ENCODE results near the gene TOLLIP. TPM values are rescaled to one million over a fixed set of nuclear protein-coding genes. Genes with fewer than 3 reads are reported as not detected.

The TOLLIP gene
- total RNA-seq, 5 donors from 2014 or later (not counting 1 experiment from before 2014, with no cell fraction given), result 44.4 to 54.1 (median 50.8) TPM

- Mint-ChIP-seq H3K9me3 (no peaks in the 10 kb centered on the region), H3K4me1 (no peaks in the 10 kb centered on the region), H3K4me3 (no peak overlapping the region), H3K27ac (no peak overlapping the region), H3K27me3 (peaks cover 0 to 3% of the 10 kb centered on the region in 2 donors), H3K36me3 (no peaks in the 10 kb centered on the region)
- no peak overlapping the region for H3K27ac ChIP-seq (ENCODE audit: low read length)
- H3K36me3 ChIP-seq (ENCODE audit: control insufficient read depth in 2 of 2, extremely low read depth in 1 of 2, insufficient read depth in 1 of 2, low read length in 1 of 2), result no peaks in the 10 kb centered on the region
- no peak overlapping the region for H3K4me3 ChIP-seq (ENCODE audit: control insufficient read depth in 1 of 2, extremely low read depth in 1 of 2, low read length in 1 of 2)
- CTCF ChIA-PET, result no interaction called here
- DNase-seq (no peak), ATAC-seq (replicated peaks in 1 of 4) (no peak)
- H3K4me1 ChIP-seq (ENCODE audit: control insufficient read depth in 1 of 2, extremely low read depth in 1 of 2, insufficient read depth in 2 of 2, low read length in 2 of 2), result no peaks in the 10 kb centered on the region
- 70% methylated on average over 21 of the region's 23 CpGs for WGBS (ENCODE audit: insufficient coverage)
- POLR2A ChIA-PET, result no interaction called here
- H3K27me3 ChIP-seq (replicated peaks in 1 of 2; ENCODE audit: control insufficient read depth in 2 of 2, extremely low read depth in 1 of 2, insufficient read depth in 2 of 2, low read length in 1 of 2), result peaks cover 0 to 32% of the 10 kb centered on the region in 2 experiments
- no peaks in the 10 kb centered on the region for H3K9me3 ChIP-seq
Measured at GRCh38 chr11:1226986-1227550, 82.4 kb downstream of the TOLLIP start.

- DNase-seq (no peak), ATAC-seq (replicated peaks in 1 of 4) (no peak)
- Mint-ChIP-seq H3K4me3 (no peak overlapping the region), H3K27me3 (peaks cover 3 to 7% of the 10 kb centered on the region in 2 donors), H3K27ac (no peak overlapping the region), H3K9me3 (no peaks in the 10 kb centered on the region), H3K4me1 (no peaks in the 10 kb centered on the region), H3K36me3 (no peaks in the 10 kb centered on the region)
- Histone ChIP-seq H3K9me3 (no peaks in the 10 kb centered on the region), H3K36me3 (ENCODE audit: control insufficient read depth in 2 of 2, extremely low read depth in 1 of 2, insufficient read depth in 1 of 2, low read length in 1 of 2) (no peaks in the 10 kb centered on the region), H3K4me3 (ENCODE audit: control insufficient read depth in 1 of 2, extremely low read depth in 1 of 2, low read length in 1 of 2) (no peak overlapping the region), H3K4me1 (ENCODE audit: control insufficient read depth in 1 of 2, extremely low read depth in 1 of 2, insufficient read depth in 2 of 2, low read length in 2 of 2) (no peaks in the 10 kb centered on the region), H3K27me3 (replicated peaks in 1 of 2; ENCODE audit: control insufficient read depth in 2 of 2, extremely low read depth in 1 of 2, insufficient read depth in 2 of 2, low read length in 1 of 2) (peaks cover 0 to 39% of the 10 kb centered on the region in 2 experiments), H3K27ac (ENCODE audit: low read length) (no peak overlapping the region)
- CTCF ChIA-PET, result no interaction called here
- POLR2A ChIA-PET, result no interaction called here
- WGBS (ENCODE audit: insufficient coverage), result 81% methylated on average over 39 of the region's 41 CpGs
Measured at GRCh38 chr11:1226226-1226985, 83.0 kb downstream of the TOLLIP start.

- CTCF ChIA-PET, result no interaction called here
- Histone ChIP-seq H3K36me3 (ENCODE audit: control insufficient read depth in 2 of 2, extremely low read depth in 1 of 2, insufficient read depth in 1 of 2, low read length in 1 of 2) (no peaks in the 10 kb centered on the region), H3K4me1 (ENCODE audit: control insufficient read depth in 1 of 2, extremely low read depth in 1 of 2, insufficient read depth in 2 of 2, low read length in 2 of 2) (no peaks in the 10 kb centered on the region), H3K27me3 (replicated peaks in 1 of 2; ENCODE audit: control insufficient read depth in 2 of 2, extremely low read depth in 1 of 2, insufficient read depth in 2 of 2, low read length in 1 of 2) (peaks cover 0 to 46% of the 10 kb centered on the region in 2 experiments), H3K27ac (ENCODE audit: low read length) (no peak overlapping the region), H3K4me3 (ENCODE audit: control insufficient read depth in 1 of 2, extremely low read depth in 1 of 2, low read length in 1 of 2) (no peak overlapping the region), H3K9me3 (no peaks in the 10 kb centered on the region)
- Mint-ChIP-seq H3K27me3 (peaks cover 7 to 12% of the 10 kb centered on the region in 2 donors), H3K4me1 (no peaks in the 10 kb centered on the region), H3K9me3 (no peaks in the 10 kb centered on the region), H3K27ac (no peak overlapping the region), H3K4me3 (no peak overlapping the region), H3K36me3 (no peaks in the 10 kb centered on the region)
- no peak for ATAC-seq (replicated peaks in 1 of 4)
- WGBS (ENCODE audit: insufficient coverage), result 72% methylated on average over 22 of the region's 29 CpGs
- POLR2A ChIA-PET, result no interaction called here
- DNase-seq, result no peak
Measured at GRCh38 chr11:1225386-1226225, 83.8 kb downstream of the TOLLIP start.

GRCh38 chr11:1224491-1225385 lies 84.7 kb downstream of the TOLLIP start:
- DNase-seq (no peak), ATAC-seq (replicated peaks in 1 of 4) (no peak)
- Histone ChIP-seq H3K27ac (ENCODE audit: low read length) (no peak overlapping the region), H3K4me3 (ENCODE audit: control insufficient read depth in 1 of 2, extremely low read depth in 1 of 2, low read length in 1 of 2) (no peak overlapping the region), H3K27me3 (replicated peaks in 1 of 2; ENCODE audit: control insufficient read depth in 2 of 2, extremely low read depth in 1 of 2, insufficient read depth in 2 of 2, low read length in 1 of 2) (peaks cover 0 to 54% of the 10 kb centered on the region in 2 experiments), H3K4me1 (ENCODE audit: control insufficient read depth in 1 of 2, extremely low read depth in 1 of 2, insufficient read depth in 2 of 2, low read length in 2 of 2) (no peaks in the 10 kb centered on the region), H3K36me3 (ENCODE audit: control insufficient read depth in 2 of 2, extremely low read depth in 1 of 2, insufficient read depth in 1 of 2, low read length in 1 of 2) (no peaks in the 10 kb centered on the region), H3K9me3 (no peaks in the 10 kb centered on the region)
- CTCF ChIA-PET, result no interaction called here
- Mint-ChIP-seq H3K4me3 (no peak overlapping the region), H3K9me3 (no peaks in the 10 kb centered on the region), H3K27me3 (peaks cover 7 to 12% of the 10 kb centered on the region in 2 donors), H3K4me1 (no peaks in the 10 kb centered on the region), H3K36me3 (no peaks in the 10 kb centered on the region), H3K27ac (no peak overlapping the region)
- 60% methylated on average over 18 of the region's 27 CpGs for WGBS (ENCODE audit: insufficient coverage)
- POLR2A ChIA-PET, result no interaction called here

Other genes starting within 250 kb of the TOLLIP start
- 1 to 10 TPM in 1 of 5 donors, under 1 TPM in 2, not detected in 2; 0.12 to 1.4 (median 0.53) TPM for gene MUC2, start 234.8 kb downstream of the TOLLIP start, total RNA-seq
- gene MUC5AC, start 151.7 kb downstream of the TOLLIP start, total RNA-seq, result under 1 TPM in 3 of 5 donors, not detected in 2; 0.03 TPM
- 1 to 10 TPM in 3 of 5 donors, not detected in 2; 1.8 to 4.0 (median 3.6) TPM for gene MUC5B, start 86.6 kb downstream of the TOLLIP start, total RNA-seq
- 1 to 10 TPM in 2 of 5 donors, under 1 TPM in 3; 0.54 to 1.5 (median 0.95) TPM for gene BRSK2, start 80.3 kb upstream of the TOLLIP start, total RNA-seq
- 10 to 100 TPM; 49.6 to 79.2 (median 72.6) TPM for gene MOB2, start 177.1 kb upstream of the TOLLIP start, total RNA-seq

Data from T-cell (primary cell).